Smooth muscle cell of the brain vasculature (primary cell): ENCODE data around the gene AICDA.
"Not testable (repeated sequence)": the region's sequence is repeated elsewhere in the genome, so short reads cannot be mapped to it uniquely, and the experiment has no call there.

Experiments used
- DNase-seq: peaks from one replicate; pipeline ENCODE4 v3.0.0-alpha.2; 2012; ENCODE audit warnings: low read depth, low spot score

Gene AICDA

DNA sequence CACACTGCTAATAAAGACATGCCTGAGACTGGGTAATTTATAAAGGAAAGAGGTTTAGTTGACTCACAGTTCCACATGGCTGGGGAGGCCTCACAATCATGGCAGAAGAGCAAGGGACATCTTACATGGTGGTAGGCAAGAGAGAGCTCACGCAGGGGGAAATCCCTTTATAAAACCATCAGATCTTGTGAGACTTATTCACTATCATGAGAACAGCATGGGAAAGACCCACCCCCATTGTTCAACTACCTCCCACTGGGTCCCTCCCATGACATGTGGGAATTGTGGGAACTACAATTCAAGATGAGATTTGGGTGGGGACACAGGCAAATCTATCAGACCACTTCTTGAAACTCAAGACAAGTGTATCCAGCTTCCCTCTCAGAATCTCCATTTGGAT, 1.2 kb upstream of the AICDA start:
- DNase-seq: not testable (repeated sequence)

DNA sequence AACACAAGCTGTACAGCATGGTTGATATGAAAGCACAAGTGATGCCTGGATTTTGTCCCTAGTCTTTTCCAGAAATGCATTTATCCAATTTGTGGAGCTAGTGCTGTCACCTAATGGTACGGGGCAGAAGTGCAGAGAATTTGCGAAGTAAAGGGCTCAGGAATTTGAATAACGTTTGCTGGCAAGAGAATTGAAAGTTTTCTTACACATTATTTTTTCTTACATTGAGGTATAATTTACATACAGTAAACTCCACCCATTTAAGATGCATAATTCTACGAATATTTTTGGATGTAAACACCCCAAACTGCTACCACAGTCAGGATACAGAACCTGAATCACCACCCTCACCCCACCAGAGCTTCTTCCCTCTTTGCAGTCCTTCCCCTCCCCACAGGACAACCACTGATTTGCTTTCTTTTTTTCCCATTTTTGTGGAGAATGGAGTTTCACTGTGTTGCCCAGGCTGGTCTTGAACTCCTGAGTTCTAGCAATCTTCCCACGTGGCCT, 3.5 kb downstream of the AICDA start:
- no peak for DNase-seq

DNA sequence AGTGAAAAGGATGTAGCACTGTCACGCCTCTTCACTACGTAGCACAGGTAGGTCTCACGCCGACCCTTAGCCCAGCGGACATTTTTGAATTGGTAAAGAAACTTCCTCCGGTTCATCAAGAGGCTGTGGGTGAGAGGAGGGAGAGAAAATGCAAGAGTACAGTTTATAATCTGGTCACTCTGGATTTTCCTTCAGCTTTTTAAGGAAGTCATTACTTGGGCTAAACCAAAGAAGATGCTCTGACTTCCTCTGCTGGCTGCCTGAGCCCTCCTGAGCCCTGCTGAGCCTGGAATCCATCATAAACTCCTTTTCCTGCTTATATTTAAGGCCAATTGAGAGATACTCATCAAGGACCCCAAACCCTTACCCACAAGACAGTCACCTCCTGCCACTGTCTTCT, 5.8 kb downstream of the AICDA start:
- DNase-seq: no peak

DNA sequence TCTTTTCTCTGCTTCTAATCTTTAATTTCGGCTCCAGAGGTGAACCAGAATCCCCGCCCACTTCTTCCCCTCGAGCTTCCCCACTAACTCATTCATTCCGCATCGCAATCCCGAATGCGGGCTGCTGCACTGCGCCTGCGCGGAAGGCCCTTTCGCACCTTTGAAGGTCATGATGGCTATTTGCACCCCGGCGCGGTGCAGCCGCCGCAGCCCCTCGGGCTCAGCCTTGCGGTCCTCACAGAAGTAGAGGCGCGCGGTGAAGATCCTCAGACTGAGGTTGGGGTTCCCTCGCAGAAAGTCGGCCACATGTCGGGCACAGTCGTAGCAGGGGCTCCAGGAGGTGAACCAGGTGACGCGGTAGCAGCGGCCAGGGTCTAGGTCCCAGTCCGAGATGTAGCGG, 7.6 kb downstream of the AICDA start:
- no peak for DNase-seq

DNA sequence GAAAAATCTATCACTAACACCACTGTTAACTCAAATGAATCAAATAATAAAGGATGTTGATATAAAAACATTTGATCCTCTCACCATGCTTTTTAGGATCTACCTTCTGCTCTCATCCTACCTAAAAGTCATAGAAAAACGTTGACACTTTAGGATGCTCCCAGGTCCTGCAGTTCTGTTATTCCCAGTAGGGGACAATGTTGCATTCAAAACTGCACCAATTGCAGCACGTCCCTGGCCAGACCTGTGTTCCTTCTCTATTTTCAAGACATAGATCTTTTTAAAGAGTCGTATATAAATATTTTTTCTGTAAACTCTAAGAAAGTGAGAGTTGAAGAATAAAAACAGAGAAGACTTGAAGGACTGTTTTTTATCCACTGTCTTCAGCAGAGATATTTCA, 8.8 kb downstream of the AICDA start:
- no peak for DNase-seq

DNA sequence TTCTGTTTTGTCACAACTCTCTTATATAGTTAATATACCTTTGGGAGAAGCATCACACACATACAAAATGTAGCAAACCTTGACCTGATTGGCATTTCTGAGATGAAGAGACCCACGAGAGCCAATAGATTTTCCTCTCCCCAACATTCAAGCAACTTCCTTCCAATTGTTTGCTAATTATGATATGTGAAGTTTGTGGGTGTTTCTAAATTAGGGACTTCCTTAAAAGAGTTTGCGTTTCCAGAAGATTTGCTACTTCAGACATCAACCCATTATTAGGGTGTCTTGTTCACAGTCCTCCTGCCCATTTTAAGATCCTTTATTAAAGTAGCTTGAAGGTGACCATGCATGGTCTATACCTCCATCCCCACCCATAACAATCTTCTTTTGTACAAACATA, 9.4 kb downstream of the AICDA start:
- DNase-seq: no peak

DNA sequence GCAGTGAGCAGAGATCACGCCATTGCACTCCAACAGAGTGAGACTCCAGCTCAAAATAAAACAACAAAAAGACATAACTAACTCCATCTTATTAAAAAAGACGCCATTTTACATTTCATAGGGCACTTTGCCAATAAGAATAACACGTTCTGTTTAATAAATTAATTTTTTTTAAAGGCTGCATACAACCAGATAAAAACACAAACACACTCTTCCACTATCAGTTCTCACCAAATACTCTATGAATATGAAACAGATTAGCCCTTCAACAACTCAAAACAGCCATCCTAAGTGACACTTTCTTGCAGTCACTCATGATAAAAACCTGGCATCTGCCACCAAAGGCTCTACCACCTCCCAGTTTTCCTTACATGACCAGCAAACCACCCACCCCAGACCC, 16.1 kb downstream of the AICDA start:
- DNase-seq: no peak

DNA sequence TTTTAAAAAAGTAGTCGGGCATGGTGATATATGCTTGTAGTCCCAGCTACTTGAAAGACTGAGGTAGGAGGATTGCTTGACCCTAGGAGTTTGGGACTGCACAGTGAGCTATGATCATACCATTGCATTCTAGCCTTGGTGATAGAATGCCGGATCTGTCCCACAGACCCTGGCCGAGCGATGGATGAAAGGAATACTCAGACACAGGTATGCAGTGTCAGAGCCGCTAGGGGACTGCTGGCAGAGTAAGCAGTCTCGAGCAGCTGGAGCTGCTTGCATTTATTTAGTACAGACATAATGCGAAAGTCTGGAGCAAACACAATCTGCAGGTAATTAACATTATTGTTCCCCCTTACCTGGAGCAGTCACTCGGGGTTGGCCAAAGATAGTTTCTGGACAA, 18.6 kb downstream of the AICDA start:
- no peak for DNase-seq

DNA sequence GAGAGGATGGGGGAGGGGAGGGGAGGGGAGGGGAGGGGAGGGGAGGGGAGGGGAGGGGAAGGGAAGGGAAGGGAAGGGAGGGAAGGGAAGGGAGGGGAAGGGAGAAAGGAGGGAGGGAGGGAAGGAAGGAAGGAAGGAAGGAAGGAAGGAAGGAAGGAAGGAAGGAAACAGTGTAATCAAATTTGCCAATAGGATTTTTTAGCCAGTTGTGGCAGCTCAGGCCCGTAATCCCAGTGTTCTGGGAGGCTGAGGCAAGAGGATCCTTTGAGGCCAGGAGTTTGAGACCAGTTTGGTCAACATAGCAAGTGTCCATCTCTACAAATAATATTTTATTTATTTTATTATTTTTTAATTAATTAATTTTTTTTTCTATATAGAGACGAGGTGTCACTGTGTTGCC, 19.4 kb downstream of the AICDA start:
- DNase-seq: no peak

DNA sequence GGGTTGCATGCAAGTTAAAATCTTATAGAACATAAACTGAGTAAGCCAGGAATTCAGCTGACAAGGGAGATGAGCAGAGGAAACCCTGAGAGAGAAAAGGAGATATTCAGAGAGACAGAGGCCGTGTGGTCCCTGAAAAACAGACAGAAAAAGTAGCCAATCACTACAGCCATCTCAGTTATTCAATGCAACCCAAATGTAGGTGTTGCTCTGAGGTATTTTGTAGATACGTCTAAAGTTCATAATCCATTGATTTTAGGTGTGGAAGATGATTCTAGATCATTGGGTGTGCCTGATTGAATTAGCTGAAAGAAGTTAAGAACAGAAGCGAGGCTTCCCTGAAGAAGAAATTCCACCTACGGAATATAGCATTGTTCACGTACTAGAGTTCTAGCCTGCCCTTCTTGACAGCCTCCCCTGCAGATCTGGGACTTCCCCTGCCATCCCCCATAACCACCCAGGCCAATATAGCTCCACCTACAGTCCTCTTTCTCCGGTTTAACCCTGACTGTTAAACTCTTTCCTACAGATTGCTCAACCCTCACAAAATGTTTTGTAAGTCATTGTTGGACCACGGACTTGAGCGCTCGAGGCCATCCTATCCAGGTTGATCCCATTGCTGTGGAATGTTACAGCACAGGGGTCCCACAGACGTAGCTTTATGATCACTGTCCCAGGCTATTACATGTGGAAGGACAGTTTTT, 21.7 kb downstream of the AICDA start:
- no peak for DNase-seq

DNA sequence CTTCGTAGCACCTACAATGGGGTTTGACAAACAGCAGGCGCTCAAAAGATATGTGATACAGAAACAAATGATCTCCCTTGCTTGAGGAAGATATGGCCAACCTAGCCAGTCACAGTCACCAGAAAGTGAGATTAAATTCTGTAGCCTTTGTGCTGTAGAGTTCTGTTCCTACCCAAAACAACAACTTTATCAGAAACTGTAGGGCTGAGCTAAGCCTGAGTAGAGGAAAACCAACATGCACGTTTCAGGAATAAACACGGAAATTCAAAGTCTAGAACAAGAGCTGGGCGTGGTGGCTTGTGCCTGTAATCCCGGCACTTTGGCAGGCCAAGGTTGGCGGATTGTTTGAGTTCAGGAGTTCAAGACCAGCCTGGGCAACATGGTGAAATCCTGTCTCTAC, 23.0 kb downstream of the AICDA start:
- DNase-seq: no peak

DNA sequence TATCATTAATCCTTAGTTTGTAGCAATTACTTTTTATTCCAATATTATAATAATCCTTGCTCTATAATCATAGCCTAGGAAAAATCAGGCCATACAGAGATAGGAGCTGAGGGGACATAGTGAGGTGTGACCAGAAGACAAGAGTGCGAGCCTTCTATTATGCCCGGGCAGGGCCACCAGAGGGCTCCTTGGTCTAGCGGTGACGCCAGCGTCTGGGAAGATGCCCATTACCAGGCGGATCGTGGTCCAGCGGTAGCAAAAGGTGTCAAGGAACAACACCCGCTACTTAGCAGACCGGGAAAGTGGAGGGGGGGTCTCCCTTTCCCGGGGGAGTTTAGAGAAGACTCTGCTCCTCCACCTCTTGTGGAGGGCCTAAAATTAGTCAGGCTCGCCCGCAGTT, 28.2 kb downstream of the AICDA start:
- DNase-seq: not testable (repeated sequence)

DNA sequence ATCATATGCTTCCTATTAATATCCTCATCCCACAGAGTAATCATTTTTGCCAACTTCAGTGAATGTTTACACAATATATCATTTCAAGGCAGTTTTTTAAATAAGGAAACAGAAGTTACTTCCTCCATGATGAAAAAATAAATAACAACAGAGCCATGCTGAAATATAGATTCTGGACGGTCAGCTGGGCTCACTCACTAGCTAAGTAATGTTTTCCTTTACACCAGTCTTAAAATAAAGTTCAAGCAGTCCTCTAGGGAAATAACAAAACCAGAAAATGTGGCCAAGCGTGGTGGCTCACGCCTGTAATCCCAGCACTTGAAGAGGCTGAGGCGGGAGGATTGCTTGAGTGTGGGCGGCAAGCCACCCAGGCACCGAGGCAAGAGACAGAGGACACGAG, 28.7 kb downstream of the AICDA start:
- no peak for DNase-seq

DNA sequence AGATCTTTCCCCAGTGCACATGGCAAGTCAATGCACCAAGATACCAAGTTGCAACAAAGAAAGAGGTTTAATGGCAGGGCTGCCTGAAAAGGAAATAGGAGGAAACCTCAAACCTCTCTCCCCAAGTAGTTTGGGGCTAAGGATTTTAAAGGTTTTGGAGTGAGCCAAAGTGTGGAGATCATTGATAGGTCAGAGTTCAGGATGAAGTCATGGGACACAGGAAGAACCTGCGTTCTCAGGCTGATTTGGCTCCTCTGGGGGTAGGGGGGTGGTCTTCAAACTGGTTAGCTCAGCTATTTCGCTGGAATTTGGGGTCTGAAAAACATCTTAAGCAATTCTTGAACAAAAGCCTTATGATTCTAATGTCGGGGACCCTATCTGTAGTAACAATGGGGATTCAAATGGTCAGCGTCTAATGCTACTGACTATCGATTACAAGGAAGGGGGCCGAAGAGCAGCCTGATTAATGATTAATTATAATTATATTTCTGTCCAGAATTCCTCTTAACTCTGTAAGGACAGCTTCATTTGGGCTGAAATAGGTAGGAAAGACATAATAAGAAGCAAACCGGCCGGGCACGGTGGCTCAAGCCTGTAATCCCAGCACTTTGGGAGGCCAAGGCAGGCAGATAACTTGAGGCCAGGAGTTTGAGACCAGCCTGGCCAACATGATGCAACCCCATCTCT, 31.4 kb downstream of the AICDA start:
- no peak for DNase-seq

DNA sequence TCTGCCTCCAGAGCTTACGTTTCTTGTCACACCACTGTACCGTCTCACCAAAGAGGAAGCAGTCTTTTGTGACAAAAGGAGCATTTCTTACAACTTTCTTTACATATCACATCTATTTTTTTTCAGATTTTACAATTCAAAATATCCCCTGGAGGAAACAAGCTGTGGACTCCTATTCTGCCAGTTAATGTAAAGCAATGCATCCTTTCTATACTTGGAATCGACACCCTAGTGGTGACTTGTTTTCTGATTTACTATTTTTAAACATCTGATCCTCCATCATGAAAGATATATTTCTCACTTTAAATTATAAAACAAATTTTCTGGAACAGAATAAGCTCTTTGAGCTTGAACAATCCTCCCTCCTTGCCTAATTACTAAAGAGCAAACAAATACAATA, 34.8 kb downstream of the AICDA start:
- no peak for DNase-seq

DNA sequence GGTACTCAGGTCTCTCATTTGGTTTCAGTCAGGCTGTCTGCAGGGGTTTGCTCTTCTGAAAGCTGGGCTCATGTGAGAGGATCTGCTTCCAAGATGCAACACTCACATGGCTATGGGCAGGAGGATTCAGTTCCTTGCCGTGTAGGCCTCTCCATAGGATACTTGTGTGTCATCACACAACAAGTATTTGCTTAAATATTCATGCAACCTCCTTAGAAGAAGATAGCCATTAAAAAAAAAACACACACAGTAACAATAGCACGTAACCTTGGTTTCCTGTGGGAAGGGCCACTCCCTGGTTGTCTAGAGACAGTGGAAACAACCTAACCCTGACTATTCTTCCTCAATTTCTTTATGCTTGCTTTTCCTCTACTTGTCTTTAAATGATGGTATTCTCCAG, 40.2 kb downstream of the AICDA start:
- no peak for DNase-seq

DNA sequence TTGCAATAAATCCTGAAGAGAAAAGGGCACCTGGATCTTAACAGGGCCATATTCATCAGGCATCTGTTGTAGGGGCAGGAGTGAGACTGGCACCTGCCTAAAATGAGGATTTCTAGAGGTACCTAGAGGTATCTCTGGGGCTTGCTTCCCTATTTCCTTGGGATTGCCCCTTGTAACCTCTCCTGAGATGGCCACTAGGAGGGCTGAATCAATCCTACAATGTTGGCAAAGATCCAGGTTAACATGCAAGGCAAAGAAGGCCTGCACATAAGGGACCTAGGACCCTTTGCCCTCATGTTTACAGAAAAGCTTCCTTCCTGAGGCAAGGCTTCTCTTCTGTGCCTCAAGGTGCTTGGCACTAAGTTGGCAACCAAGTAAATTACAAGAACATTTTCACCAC, 46.1 kb downstream of the AICDA start:
- DNase-seq: no peak

DNA sequence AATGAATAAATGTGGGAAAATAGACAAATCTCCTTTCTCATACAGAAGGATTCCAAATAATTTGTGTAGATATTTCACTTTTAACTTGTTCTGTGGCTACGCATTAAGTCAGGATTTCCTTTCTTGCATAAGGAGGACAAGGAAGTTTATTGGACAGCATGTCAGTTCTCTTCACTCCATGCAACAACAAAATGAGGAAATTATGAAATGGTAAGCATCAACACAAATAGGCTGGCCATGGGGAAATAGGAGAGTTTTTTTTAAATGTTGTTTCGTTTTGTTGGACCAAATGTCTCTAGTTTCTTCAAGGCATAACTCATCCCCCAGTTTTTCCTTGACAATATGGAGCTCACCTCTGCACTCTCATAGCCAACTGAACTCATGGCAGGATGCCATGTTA, 46.6 kb downstream of the AICDA start:
- not testable (repeated sequence) for DNase-seq

DNA sequence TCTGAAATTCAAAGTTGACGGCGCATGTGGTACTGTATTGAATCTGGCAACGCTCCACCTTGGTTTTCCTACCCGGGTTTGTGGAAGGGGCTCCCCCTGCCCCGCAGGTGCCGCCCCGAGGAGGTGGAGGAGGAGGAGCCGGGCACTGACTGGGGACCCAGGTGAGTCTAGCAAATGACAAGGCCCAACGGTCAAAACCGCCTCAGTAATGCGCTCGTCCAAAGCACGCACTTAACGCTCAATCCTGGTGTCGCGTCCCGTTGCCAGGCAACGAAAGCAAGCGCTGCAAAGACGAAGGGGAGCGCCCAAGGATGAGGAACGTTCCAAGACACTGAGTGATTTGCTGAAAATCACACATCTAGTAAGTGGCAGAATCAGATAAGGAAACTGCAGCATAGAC, 48.0 kb downstream of the AICDA start:
- DNase-seq: no peak

DNA sequence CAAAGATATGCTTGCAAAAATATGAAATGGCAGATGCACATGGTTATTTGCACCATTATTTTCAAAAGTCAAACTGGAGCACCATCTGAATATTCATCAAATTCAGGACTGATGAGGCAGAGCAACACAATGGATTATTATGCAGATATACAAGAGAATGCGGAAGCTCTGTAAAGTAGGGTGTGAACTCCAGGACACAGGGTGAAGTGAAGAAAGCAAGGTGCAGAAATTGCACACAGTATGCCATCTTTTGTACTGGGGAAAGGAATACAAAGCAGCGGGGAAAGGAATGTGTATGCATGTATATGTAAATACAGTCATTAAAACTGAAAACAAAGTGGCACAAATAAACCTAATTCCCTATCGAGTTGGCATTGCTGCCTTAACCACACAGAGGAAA, 49.3 kb downstream of the AICDA start:
- DNase-seq: no peak

DNA sequence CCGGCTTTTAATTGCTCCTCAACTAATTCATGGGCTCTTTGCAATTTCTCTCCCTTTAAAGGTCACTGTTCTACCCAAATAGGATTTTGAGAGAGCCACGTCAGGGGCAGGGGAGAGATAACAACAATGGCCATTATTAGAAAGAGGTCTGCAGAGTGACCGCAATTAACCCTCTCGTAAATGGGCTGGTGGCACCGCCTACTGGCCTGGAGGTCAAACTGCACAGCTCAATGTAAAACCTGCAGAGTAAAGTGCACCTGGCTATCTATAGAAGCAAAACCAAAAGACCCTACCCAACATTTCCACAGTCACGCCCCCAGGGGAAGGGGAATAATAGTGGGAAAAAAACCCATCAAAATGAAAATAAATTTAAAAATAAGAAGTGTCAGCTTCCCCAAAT, 50.3 kb downstream of the AICDA start:
- DNase-seq: no peak

DNA sequence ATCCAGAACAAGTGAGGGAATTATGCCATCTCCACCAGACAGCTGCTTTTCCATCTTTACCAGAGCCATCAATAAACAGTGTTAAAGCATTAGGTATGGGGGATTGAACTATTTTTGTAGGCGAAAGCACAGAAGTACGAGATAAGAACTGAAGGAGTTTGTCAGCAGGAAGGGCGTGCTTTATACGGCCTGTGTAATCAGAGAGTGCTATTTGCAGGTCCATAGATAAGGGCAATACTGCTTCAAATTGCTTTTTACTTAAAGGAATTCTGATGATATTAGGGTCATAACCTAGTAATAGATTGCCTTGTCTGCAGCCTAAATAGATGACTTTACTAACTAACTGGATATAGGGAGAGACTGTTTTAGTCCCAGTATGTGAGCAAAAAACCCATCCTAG, 51.6 kb downstream of the AICDA start:
- DNase-seq: no peak

DNA sequence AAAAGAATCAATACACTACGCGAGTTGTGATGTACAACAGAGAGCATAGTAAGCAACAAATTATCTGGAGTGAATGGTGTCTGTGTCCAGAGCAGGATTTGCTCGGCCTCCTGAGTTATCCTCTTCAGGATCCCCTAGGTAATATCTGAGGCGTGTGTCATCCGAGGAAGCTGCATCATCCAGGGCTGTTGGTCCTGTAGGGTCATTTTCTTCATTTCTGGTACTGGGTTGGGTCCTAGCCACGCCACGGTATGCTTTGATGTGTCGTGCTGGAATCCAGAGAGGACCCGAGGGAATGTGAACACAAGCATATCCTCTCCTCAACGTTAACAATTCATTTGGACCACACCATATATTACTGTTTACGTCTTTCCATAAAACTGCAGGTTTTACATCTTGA, 53.0 kb downstream of the AICDA start:
- no peak for DNase-seq
